ENCODE results near the gene PDE8B.

PDE8B gene

DNA sequence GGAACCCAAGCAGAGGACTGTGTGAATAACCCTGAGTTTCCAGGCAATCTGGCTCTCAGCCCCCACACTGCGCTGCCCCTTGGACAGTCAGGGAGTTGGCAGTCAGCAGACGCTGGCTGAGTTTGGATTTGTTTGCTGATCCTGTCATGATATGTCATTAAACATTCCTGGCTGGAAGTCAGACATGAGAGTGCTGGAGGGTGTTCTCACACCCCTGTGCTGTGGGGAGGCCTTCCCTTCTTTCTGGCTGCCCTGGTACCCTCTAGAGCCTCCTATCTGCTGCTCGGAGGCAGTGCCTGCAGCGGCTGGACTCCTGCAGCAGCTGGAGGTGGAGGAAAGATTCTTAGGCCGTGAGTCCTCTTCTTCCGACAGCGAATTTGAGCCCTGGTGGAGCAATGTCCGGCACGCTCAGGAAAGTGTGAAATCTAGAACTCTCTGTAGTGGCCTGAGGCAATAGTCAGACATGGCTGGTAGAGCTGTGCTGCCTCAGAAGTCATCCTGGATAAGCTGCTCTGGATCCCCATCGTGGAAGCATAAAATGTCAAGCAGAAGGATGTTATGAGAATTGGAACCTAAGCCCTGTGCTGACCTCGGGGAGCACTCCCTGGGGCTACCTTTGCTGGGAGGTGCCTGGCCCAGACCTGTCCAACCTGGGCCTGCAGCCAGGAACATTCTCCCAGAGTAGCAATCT, 72.0 kb downstream of the PDE8B start:
- no peak for DNase-seq (ENCODE audit: low read depth in 2 of 3, low spot score in 2 of 3)

- DNase-seq (ENCODE audit: low read depth in 2 of 3, low spot score in 2 of 3) = no peak
These were observed 74.9 kb downstream of the PDE8B start for GRCh38 chr5:77285251-77285841.

DNA sequence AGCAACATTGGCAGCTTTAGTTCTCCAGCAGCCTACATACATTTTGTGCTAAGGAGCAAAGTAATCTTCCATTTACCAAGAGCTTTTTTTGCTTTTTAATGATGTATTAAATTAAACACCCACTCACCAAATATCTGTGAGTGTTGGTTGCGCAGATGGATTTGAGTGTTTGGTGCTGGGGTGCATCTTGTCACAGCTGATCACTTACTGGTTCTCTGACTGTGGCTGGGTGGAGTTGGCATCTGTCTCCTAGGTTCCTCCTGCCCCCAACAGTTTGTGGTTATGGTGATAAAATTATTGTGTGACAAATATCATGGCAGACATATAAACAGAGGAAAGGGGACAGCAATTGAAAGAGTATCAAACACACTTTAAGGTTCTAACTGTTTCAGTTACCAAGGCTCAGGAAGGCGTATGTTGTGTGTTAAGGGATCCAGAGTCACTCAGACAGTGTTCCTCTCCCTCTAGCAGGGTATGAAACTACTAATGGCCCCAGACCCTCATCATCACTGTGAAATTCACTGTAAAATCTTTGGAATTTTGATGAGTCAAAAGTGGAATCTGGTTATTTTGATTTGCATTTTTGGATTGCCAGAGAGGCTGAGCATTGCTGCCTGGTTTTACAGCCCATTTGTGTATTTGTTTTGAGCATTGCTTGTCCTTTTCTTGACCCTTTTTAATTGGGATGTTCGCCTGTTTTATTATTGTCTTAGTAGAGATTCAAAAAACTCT, 81.7 kb downstream of the PDE8B start:
- no peak for DNase-seq (ENCODE audit: low read depth in 2 of 3, low spot score in 2 of 3)

DNA sequence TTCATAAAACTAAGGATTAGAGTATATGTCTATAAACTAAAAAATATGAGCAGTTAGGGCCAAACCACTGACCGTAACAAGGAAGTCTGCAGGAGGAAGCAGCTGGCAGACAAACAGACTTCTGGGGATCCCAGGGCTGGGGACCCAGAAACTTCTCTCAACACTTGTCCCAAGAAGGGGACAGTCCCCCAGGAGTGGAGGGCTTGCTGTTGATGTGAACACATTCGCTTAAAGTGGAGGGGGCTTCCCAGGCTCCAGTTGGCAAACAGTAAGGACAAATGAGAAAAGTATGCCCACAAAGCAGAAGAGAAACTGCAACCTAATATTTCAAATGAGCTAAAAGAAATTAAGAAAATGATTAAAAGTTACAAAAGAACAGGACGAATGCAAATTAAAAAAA, 83.7 kb downstream of the PDE8B start:
- DNase-seq (ENCODE audit: low read depth in 2 of 3, low spot score in 2 of 3) = no peak

- no peak for DNase-seq (ENCODE audit: low read depth in 2 of 3, low spot score in 2 of 3)
These were observed 85.4 kb downstream of the PDE8B start for GRCh38 chr5:77295863-77296378.

GRCh38 chr5:77298146-77298545, 87.7 kb downstream of the PDE8B start:
- DNase-seq (ENCODE audit: low read depth in 2 of 3, low spot score in 2 of 3) = no peak

DNA sequence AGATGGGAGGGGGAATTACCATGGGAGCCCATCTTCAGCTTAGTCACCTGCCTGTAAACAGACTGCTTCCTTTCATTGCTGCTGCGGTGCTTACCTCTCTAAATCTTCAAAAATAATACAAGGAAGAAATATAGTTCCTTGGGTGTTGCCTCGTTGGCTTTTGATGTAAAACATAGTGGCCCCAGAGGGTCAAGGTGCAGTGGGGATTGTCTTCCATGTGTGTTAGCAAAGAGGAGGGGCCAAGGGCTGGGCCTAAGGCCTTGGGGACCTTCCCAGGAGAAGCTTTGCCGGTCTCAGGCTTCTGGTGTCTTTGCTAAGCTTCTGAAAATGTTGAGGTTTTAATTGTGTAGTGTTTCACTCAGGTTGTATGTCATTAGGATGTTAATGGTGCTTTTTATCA, 90.0 kb downstream of the PDE8B start:
- DNase-seq (ENCODE audit: low read depth in 2 of 3, low spot score in 2 of 3) = no peak

GRCh38 chr5:77301447-77301883, 91.0 kb downstream of the PDE8B start:
- no peak for DNase-seq (ENCODE audit: low read depth in 2 of 3, low spot score in 2 of 3)

- no peak for DNase-seq (ENCODE audit: low read depth in 2 of 3, low spot score in 2 of 3)
These were observed 91.8 kb downstream of the PDE8B start for GRCh38 chr5:77302247-77302646.

- DNase-seq (ENCODE audit: low read depth in 2 of 3, low spot score in 2 of 3) = no peak
These were observed 92.2 kb downstream of the PDE8B start for GRCh38 chr5:77302653-77303052.

- no peak for DNase-seq (ENCODE audit: low read depth in 2 of 3, low spot score in 2 of 3)
These were observed 93.9 kb downstream of the PDE8B start for GRCh38 chr5:77304388-77304787.

DNA sequence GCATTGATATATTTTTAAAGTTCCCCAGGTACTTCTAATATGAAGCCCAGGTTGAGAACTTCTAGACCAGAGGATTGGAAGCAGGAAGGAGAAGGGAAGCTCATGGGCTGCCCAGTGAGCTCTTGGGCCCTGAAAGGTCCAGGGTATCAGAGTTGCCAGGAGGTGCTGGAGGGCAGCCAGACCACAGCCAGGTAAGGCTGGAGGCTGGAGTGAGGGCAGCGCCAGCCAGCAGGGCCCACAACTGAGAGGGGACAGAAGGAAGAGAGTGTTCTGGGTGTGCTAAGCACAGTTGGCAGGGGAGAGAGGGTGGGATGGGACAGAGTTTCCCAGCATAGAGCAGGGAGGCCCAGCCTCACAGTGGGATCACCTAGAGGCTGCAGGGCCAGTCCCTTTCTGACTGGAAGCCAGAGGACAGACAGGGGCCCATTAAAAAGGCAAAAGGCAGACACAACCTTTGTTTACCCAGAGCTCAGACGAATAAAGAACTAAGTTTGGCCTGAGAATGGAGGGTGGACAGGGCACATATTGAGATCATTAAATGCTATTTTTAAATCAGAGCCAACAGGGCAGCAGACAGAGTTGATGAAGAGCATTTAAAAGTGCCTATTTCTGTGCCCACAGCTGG, 94.9 kb downstream of the PDE8B start:
- DNase-seq (ENCODE audit: low read depth in 2 of 3, low spot score in 2 of 3) = no peak

DNA sequence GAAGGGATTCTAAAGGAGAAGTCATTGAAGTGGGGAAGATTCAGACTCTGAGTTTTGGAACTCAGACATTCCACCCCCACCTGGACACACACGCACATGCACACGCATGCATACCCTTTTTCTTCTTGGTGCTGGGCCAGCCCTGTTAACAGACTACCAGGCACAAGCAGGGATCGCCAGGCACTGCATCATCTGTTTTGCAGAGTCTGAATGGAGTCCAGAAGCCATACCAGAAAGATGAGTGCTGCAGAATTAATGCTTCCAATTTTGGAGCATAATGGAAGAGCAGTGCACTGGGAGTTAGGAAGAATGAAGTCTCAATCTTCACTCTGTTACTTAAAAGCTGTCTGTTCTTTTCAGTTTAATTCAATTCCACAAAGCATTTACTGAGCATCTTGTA, 95.5 kb downstream of the PDE8B start:
- DNase-seq (ENCODE audit: low read depth in 2 of 3, low spot score in 2 of 3) = no peak

GRCh38 chr5:77306531-77306930, 96.1 kb downstream of the PDE8B start:
- no peak for DNase-seq (ENCODE audit: low read depth in 2 of 3, low spot score in 2 of 3)

DNA sequence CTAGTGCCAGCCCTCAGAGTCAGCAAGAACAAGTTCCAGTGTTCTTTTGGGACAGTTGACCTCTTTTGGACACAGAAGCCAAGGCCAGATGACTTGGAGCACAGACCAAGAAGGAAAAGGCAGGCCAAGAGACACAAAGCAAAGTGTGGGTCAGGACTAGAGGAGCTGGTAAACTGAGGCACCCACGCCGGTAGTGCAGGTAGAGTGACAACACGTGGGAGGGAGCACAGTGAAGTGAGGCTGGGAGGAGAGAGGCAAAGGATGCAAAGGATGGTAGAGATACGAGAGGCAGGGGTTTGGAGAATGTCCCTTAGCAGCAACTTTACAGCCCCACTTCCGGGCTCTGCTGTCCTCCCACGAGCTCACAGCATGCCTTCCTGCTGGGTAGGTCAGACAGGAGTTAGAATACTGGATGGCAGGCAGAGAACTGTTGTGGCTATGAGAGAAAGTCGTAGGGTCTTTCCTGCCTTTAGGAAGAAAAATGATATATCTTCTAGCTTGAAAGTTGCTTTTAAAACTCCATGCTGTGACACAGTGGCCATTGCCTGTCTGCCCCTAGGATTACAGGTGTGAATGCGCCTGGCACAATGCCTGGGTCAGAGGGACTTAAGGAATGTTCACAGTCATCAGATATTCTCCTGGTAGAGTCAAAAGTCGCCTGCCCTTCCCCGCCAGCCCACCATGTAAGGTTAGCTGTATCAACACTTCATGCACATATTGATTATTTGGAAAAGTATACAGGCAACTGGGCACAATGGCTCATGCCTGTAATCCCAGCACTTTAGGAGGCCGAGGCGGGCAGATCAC, 97.9 kb downstream of the PDE8B start:
- DNase-seq (ENCODE audit: low read depth in 2 of 3, low spot score in 2 of 3) = no peak

DNA sequence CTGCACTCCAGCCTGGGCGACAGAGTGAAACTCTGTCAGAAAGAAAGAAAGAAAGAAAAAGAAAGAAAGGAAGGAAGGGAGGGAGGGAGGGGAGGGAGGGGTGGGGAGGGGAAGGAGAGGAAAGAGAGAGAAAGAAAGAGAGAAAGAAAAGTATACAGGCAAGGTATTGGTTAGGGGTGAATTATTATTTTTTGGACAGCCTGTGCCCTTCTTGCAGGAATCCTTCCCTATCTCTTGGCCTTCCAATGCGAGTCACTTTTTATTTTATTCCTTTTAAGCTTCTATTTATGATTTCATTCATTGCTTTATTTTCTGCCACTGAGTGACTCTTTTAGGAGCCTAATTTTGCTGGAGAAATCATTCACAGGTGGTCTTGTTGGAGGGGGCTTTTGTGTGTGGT, 98.7 kb downstream of the PDE8B start:
- no peak for DNase-seq (ENCODE audit: low read depth in 2 of 3, low spot score in 2 of 3)

- DNase-seq (ENCODE audit: low read depth in 2 of 3, low spot score in 2 of 3) = no peak
These were observed 100.2 kb downstream of the PDE8B start for GRCh38 chr5:77310494-77311213.

DNA sequence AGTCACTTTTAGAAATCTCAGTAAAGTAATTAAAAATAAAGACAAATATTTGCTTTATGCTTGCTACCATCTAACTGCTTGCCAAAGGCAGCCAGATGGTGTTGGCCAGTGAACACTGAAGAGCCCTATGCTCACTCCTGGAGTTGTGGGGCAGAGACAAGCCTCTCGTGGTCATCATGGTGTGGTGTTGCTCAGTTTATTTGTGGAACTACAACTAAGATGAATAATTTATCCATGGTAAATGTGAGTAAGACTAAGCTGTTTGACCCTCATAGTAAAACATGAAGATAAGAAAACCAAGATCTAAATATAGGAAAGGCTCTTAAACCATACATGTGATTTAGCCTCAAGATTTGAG, 100.7 kb downstream of the PDE8B start:
- DNase-seq (ENCODE audit: low read depth in 2 of 3, low spot score in 2 of 3) = no peak

DNA sequence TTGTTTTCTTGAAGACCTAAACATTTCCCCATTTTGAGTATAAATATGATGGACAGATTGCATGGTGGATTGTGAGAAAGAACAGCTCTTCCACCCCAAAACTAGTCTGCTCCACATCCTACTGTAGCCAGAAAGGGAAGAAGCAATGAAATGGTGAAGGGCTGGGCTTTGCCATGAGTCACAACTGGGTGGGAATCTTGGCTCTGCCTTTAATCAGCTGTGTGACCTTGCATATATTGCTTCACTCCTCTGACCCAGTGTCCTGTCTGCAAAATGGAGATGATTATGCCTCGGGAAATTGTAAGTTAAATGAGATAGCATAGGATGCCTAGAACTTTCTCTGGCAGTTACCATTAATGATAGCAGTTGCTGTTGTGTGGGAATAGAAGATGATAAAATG, 101.9 kb downstream of the PDE8B start:
- DNase-seq (ENCODE audit: low read depth in 2 of 3, low spot score in 2 of 3) = no peak

GRCh38 chr5:77316871-77317661, 106.6 kb downstream of the PDE8B start:
- DNase-seq (ENCODE audit: low read depth in 2 of 3, low spot score in 2 of 3) = no peak

All from activated CD8-positive, alpha-beta memory T cell treated with anti-CD3 and anti-CD28 coated beads for 48 hours (primary cell).